Vagina (tissue), 2 donors: ENCODE measurements around the gene ANKRD36B. TPM values are rescaled to one million over a fixed set of nuclear protein-coding genes. Genes with fewer than 3 reads are reported as not detected.
A peak's percentile ranks its signal among the peaks of the same experiment; 100 is the strongest.
"Not testable (repeated sequence)": the region's sequence is repeated elsewhere in the genome, so short reads cannot be mapped to it uniquely, and the experiment has no call there.

ENCODE experiments used
- DNase-seq, 2 donors: peaks; one replicate each; pipeline ENCODE4 v3.0.0-alpha.2; 2017; ENCODE audit errors: extremely low spot score in 2 of 2
- H3K27ac ChIP-seq: fragments of 200-600 bp; sonication (generic); one replicate; pipeline ENCODE4 v1.5.1; 2019
- H3K27me3 ChIP-seq: fragments of 200-600 bp; sonication (generic); one replicate; pipeline ENCODE4 v1.5.1; 2019
- H3K36me3 ChIP-seq, 2 donors: fragments of 200-600 bp; sonication (generic); one replicate each; pipeline ENCODE4 v1.5.1; 2017 to 2019
- H3K4me1 ChIP-seq: fragments of 200-600 bp; sonication (generic); one replicate; pipeline ENCODE4 v1.5.1; 2019
- H3K4me3 ChIP-seq, 2 donors: fragments of 200-600 bp; sonication (generic); 1 replicate in 1 of 2; 2 replicates in 1 of 2; pipeline ENCODE4 v1.5.1; 2016 to 2019
- H3K9me3 ChIP-seq: fragments of 200-600 bp; sonication (generic); one replicate; pipeline ENCODE4 v1.5.1; 2019
- POLR2A ChIP-seq, 2 donors: fragments of 450-650 bp; IDR thresholded peaks; one replicate each; pipeline ENCODE4 v1.6.1; 2017; ENCODE audit warnings: antibody characterized with exemption in 2 of 2, mild to moderate bottlenecking in 2 of 2, moderate library complexity in 2 of 2
- POLR2AphosphoS5 ChIP-seq, 2 donors: sonication (generic); formaldehyde crosslinking; IDR thresholded peaks; one replicate each; pipeline ENCODE4 v1.9.0; 2017; ENCODE audit warnings: antibody characterized with exemption in 2 of 2, mild to moderate bottlenecking in 2 of 2, low read depth in 1 of 2; ENCODE audit not compliant: insufficient read depth in 1 of 2
- intact Hi-C: fragments of 100-400 bp; cut with DNase I; formaldehyde crosslinking; loops from one replicate; pipeline ENCODE4 v1.15.1; 2023
- total RNA-seq: library from RNA; depleted of rRNA; stranded (reverse); fragments of >200 nt; gene quantifications from one replicate; pipeline ENCODE4 v1.2.3, GENCODE V29; 2016
- TF ChIP-seq, protein P1 (sequence below), 3 experiments: fragments of 450-650 bp in 2 of 3; fragments of 200-600 bp in 1 of 3; sonication (generic) in 1 of 3; IDR thresholded peaks; one replicate each; pipeline ENCODE4 v1.5.1; 2017 to 2019; ENCODE audit warnings: antibody characterized with exemption in 3 of 3, mild to moderate bottlenecking in 2 of 3, moderate library complexity in 2 of 3

The ANKRD36B gene
- total RNA-seq, 1 donor from 2014 or later = 53.0 TPM

DNA sequence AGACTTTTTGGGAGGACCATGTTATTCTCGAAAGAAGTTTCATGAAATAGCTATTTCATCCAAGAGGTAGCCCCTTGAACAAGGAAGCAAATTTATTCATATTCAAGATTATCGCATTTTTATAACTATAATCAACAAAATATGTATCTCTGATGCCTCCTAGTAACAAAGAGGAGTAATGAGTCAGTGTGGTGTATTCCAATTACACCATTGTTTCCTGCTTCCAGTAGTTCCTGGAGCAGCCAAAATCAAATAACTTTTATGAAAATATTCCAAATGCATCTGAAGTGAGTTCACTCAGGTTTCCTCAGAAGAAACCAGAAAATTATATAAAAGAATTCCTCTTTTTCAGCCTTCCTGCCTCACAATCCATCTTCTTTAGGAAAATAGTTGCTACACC lies 43.0 kb downstream of the ANKRD36B start:
- no peaks in the 10 kb centered on the region for H3K4me1 ChIP-seq
- DNase-seq = no peak

DNA sequence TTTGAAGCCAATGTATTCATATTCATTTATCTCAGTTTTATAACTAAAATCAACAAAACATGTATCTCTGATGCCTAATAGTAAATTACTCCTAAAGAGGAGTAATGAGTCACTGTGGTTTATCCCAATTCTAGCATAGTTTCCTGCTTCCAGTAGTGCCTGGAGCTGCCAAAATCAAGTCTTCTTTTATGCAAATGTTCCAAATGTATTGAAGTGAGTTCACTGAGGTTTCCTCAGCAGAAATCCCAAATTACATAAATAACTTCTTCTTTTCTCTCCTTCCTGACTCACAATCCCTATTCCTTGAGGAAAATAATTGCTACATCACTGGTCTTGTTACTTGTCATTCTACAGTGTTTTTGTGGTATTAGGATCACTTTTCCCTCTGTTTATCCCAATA lies 44.8 kb downstream of the ANKRD36B start:
- H3K27ac ChIP-seq, H3K4me3 ChIP-seq, H3K36me3 ChIP-seq, H3K27me3 ChIP-seq, H3K9me3 ChIP-seq, H3K4me1 ChIP-seq, intact Hi-C loops, DNase-seq: not testable (repeated sequence)

More for the DNA sequence above, 43.0 kb downstream of the ANKRD36B start:
- intact Hi-C loops = no loop called here
- no peak overlapping the region for H3K4me3 ChIP-seq
- TF ChIP-seq POLR2A (IDR thresholded peaks at IDR 0.05) (no peak), POLR2AphosphoS5 (IDR thresholded peaks at IDR 0.05; ENCODE audit: insufficient read depth in 1 of 2, low read depth in 1 of 2) (no peak)
- TF ChIP-seq, protein P1, sequence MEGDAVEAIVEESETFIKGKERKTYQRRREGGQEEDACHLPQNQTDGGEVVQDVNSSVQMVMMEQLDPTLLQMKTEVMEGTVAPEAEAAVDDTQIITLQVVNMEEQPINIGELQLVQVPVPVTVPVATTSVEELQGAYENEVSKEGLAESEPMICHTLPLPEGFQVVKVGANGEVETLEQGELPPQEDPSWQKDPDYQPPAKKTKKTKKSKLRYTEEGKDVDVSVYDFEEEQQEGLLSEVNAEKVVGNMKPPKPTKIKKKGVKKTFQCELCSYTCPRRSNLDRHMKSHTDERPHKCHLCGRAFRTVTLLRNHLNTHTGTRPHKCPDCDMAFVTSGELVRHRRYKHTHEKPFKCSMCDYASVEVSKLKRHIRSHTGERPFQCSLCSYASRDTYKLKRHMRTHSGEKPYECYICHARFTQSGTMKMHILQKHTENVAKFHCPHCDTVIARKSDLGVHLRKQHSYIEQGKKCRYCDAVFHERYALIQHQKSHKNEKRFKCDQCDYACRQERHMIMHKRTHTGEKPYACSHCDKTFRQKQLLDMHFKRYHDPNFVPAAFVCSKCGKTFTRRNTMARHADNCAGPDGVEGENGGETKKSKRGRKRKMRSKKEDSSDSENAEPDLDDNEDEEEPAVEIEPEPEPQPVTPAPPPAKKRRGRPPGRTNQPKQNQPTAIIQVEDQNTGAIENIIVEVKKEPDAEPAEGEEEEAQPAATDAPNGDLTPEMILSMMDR (IDR thresholded peaks at IDR 0.05) = no peak
- H3K9me3 ChIP-seq = no peaks in the 10 kb centered on the region
- H3K27me3 ChIP-seq = no peaks in the 10 kb centered on the region
- H3K27ac ChIP-seq = no peak overlapping the region
- H3K36me3 ChIP-seq = peaks cover 0 to 7% of the 10 kb centered on the region in 2 donors

DNA sequence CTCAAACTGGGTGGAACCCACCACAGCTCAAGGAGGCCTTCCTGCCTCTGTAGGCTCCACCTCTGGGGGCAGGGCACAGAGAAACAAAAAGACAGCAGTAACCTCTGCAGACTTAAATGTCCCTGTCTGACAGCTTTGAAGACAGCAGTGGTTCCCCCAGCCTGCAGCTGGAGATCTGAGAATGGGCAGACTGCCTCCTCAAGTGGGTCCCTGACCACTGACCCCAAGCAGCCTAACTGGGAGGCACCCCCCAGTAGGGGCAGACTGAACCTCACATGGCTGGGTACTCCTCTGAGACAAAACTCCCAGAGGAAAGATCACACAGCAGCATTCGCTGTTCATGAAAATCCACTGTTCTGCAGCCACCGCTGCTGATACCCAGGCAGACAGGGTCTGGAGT lies 63.8 kb downstream of the ANKRD36B start:
- H3K27me3 ChIP-seq, intact Hi-C loops, H3K27ac ChIP-seq, H3K36me3 ChIP-seq, DNase-seq, H3K4me1 ChIP-seq, H3K4me3 ChIP-seq, H3K9me3 ChIP-seq: not testable (repeated sequence)

DNA sequence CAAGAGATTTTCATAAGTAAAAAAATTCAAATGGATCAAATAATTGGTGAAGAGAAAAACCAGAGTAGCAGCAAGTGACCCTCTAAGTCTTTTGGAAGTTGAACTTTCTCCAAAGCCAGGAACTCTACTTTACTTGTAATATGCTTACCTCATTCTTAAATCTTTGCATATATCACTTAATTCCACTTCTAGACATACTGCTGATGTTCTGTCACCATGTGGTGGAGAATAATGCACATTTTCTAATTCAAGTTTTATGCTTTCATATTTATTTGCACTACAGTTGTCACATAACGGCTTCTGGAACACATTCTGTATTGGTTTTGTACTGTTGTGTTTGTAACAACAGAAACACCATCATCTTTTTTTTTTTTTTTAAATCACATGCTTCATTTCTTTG lies 65.9 kb downstream of the ANKRD36B start:
- H3K27me3 ChIP-seq, DNase-seq, H3K4me3 ChIP-seq, H3K27ac ChIP-seq, H3K36me3 ChIP-seq, H3K4me1 ChIP-seq, H3K9me3 ChIP-seq, intact Hi-C loops: not testable (repeated sequence)

DNA sequence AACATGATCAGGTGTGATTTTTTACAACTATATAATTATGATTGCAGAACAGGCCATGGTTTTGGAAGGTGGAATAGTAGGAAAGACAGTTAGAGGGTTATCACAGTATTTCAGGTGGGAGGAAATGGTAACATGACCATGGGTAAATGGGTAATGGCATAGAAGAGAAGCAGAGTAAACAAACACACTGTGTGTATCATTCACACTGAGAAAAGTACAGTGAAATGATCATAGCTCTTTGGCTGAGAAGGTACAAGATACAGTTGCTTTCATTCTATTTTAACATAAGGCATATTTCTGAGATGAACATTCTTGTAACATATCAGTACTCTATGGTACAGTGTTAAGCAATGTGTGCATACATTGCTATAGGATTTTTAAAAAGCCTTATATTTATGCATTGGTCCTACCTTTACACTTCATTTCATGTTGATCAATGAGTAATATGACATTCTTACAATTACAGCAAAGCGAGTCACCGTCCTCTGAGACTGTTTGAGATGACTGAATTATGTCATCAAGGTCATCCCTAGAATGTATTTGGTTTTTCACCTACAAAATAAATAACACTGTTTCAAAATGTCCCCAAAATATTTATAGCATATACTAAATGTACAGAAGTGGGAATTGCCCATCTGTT lies 66.6 kb downstream of the ANKRD36B start:
- H3K27ac ChIP-seq, H3K4me1 ChIP-seq, H3K27me3 ChIP-seq, intact Hi-C loops, H3K36me3 ChIP-seq, H3K4me3 ChIP-seq, DNase-seq, H3K9me3 ChIP-seq: not testable (repeated sequence)

DNA sequence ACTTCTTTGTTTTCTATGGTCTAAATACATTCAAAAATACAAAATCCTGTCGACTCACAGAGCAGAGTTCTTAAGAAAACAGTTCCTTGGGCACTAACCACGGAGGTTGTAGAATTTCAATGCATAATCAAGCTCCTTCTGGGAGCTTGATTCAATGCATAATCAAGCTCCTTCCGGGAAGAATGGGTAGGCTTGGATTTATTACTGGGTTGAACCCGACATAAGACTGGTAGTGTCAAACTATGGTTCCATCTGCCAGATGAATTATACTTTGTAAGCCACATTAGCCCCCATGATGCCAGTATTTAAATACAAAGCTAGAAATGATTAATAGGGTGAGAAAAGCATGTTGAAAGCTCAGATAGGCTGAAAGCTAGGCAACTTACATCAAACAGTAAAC lies 94.0 kb downstream of the ANKRD36B start:
- H3K27ac ChIP-seq, H3K27me3 ChIP-seq, H3K4me3 ChIP-seq, H3K4me1 ChIP-seq, H3K36me3 ChIP-seq, intact Hi-C loops, H3K9me3 ChIP-seq, DNase-seq: not testable (repeated sequence)

DNA sequence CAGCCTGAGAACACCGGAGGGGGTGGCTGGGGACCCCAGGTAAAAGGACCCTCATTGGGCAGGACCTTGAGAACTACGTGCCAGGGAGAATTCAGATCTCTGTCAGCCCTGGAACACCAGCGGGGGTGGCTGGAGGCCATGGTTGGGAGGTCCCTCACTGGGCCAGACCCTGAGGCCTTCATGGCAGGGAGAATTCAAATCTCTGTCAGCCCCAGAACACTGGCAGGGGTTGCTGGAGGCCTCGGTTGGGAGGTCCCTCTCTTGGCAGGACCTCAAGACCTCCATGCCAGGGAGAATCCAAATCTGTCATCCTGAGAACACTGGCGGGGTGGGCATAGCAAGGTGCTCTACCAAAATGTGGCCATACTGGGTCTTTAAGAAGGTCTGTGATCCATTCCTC lies 99.5 kb downstream of the ANKRD36B start:
- H3K27ac ChIP-seq, intact Hi-C loops, H3K9me3 ChIP-seq, H3K36me3 ChIP-seq, H3K4me3 ChIP-seq, H3K4me1 ChIP-seq, H3K27me3 ChIP-seq: not testable (repeated sequence)
- peak in 1 of 2 donors; percentile 86 for DNase-seq

Other genes with a start within 250 kb of the ANKRD36B start
- gene COX5B, start 56.2 kb upstream of the ANKRD36B start, total RNA-seq = 481 TPM
- 39.5 TPM for gene ACTR1B, start 74.2 kb upstream of the ANKRD36B start, total RNA-seq
- gene C2orf92, start 79.8 kb upstream of the ANKRD36B start, total RNA-seq = 11.0 TPM
- 16.7 TPM for gene ZAP70, start 123.7 kb upstream of the ANKRD36B start, total RNA-seq